GM18907 (cell line): ENCODE data around the gene TIAL1.
A peak's percentile ranks its signal among the peaks of the same experiment; 100 is the strongest.
"Not testable (repeated sequence)": the region's sequence is repeated elsewhere in the genome, so short reads cannot be mapped to it uniquely, and the experiment has no call there.

Experiments
- ATAC-seq: cut with Tn5 transposase; IDR thresholded peaks from one replicate; pipeline ENCODE4 v1.9.1; 2021; ENCODE audit warnings: mild to moderate bottlenecking, moderate library complexity; ENCODE audit not compliant: unreplicated experiment

The TIAL1 gene

GRCh38 chr10:119616882-119617570 lies 20.3 kb upstream of the TIAL1 start:
- no peak for ATAC-seq

GRCh38 chr10:119614686-119615085 lies 17.9 kb upstream of the TIAL1 start:
- no peak for ATAC-seq

- ATAC-seq = no peak
Observed at GRCh38 chr10:119613741-119614140, 17.0 kb upstream of the TIAL1 start.

- no peak for ATAC-seq
Observed at GRCh38 chr10:119611433-119611832, 14.7 kb upstream of the TIAL1 start.

GRCh38 chr10:119609516-119609915 lies 12.8 kb upstream of the TIAL1 start:
- ATAC-seq = no peak

- ATAC-seq = no peak
Observed at GRCh38 chr10:119608316-119609155, 11.8 kb upstream of the TIAL1 start.

GRCh38 chr10:119604468-119604867 lies 7.7 kb upstream of the TIAL1 start:
- ATAC-seq = no peak

GRCh38 chr10:119602241-119603095 lies 5.7 kb upstream of the TIAL1 start:
- no peak for ATAC-seq

GRCh38 chr10:119598397-119598796 lies 1.6 kb upstream of the TIAL1 start:
- ATAC-seq = no peak

GRCh38 chr10:119597405-119598186 lies 832 bp upstream of the TIAL1 start:
- ATAC-seq = no peak

- ATAC-seq = peak; percentile 19
Observed at GRCh38 chr10:119595676-119596515, 868 bp downstream of the TIAL1 start.

- ATAC-seq = no peak
Observed at GRCh38 chr10:119595134-119595675, 1.6 kb downstream of the TIAL1 start.

- no peak for ATAC-seq
Observed at GRCh38 chr10:119588071-119588470, 8.7 kb downstream of the TIAL1 start.

- no peak for ATAC-seq
Observed at GRCh38 chr10:119578355-119578754, 18.4 kb downstream of the TIAL1 start.

- ATAC-seq = no peak
Observed at GRCh38 chr10:119575991-119576390, 20.8 kb downstream of the TIAL1 start.

- ATAC-seq = no peak
Observed at GRCh38 chr10:119575506-119575905, 21.3 kb downstream of the TIAL1 start.

- no peak for ATAC-seq
Observed at GRCh38 chr10:119567978-119568377, 28.8 kb downstream of the TIAL1 start.

- no peak for ATAC-seq
Observed at GRCh38 chr10:119562097-119562496, 34.7 kb downstream of the TIAL1 start.

GRCh38 chr10:119559511-119559910 lies 37.3 kb downstream of the TIAL1 start:
- ATAC-seq = not testable (repeated sequence)
